K562 (cell line): ENCODE measurements around the gene ATAD3B. TPM values are rescaled to one million over a fixed set of nuclear protein-coding genes. Genes with fewer than 3 reads are reported as not detected.

Experiments
- CHD2 ChIP-seq: IDR thresholded peaks from 2 replicates; pipeline ENCODE4 v1.6.1; 2011; ENCODE audit warnings: low read depth, low read length
- CHD4 ChIP-seq: fragments of 200-600 bp; sonication (generic); IDR thresholded peaks from 3 replicates; pipeline ENCODE4 v1.6.1; 2012; ENCODE audit warnings: low read depth, mild to moderate bottlenecking, mixed read lengths, low read length, inconsistent platforms; ENCODE audit not compliant: insufficient read depth, insufficient replicate concordance, poor library complexity, severe bottlenecking
- HCFC1 ChIP-seq: IDR thresholded peaks from 2 replicates; pipeline ENCODE4 v1.6.1; 2012; ENCODE audit warnings: low read depth, low read length, improper control_type of control experiment
- HNRNPK ChIP-seq: fragments of 200-400 bp; formaldehyde crosslinking; IDR thresholded peaks from one replicate; pipeline ENCODE4 v1.6.1; 2018; ENCODE audit warnings: mild to moderate bottlenecking, low read depth, low read length; ENCODE audit not compliant: poor library complexity, severe bottlenecking
- KHSRP ChIP-seq: fragments of 450-650 bp; IDR thresholded peaks from 2 replicates; pipeline ENCODE4 v1.6.1; 2017
- KLF13 ChIP-seq: fragments of 450-650 bp; IDR thresholded peaks from 2 replicates; pipeline ENCODE4 v1.6.1; 2016; ENCODE audit warnings: missing genetic modification characterization, low read depth, mild to moderate bottlenecking, missing compliant biosample characterization, moderate library complexity, borderline replicate concordance
- LARP7 ChIP-seq: fragments of 450-650 bp; IDR thresholded peaks from 2 replicates; pipeline ENCODE4 v1.6.1; 2016
- MED1 ChIP-seq: sonication (generic); formaldehyde crosslinking; IDR thresholded peaks from 2 replicates; pipeline ENCODE4 v1.8.1; 2023; ENCODE audit warnings: missing genetic modification reagents, borderline replicate concordance
- NR2F6 ChIP-seq: fragments of 450-650 bp; formaldehyde crosslinking; IDR thresholded peaks from 2 replicates; pipeline ENCODE4 v1.4.0; 2020; ENCODE audit warnings: mild to moderate bottlenecking
- PCBP2 ChIP-seq: fragments of 200-400 bp; formaldehyde crosslinking; IDR thresholded peaks from 2 replicates; pipeline ENCODE4 v1.6.1; 2018; ENCODE audit warnings: low read length, low read depth, mild to moderate bottlenecking, moderate library complexity; ENCODE audit not compliant: poor library complexity, severe bottlenecking
- SMARCB1 ChIP-seq: IDR thresholded peaks from 2 replicates; pipeline ENCODE4 v1.6.1; 2011; ENCODE audit warnings: improper control_type of control experiment, low read depth; ENCODE audit not compliant: insufficient read length
- SRSF1 ChIP-seq: fragments of 200-400 bp; formaldehyde crosslinking; IDR thresholded peaks from 2 replicates; pipeline ENCODE4 v1.6.1; 2017; ENCODE audit warnings: mild to moderate bottlenecking, low read depth, low read length, moderate library complexity
- TAF15 ChIP-seq: fragments of 200-400 bp; formaldehyde crosslinking; IDR thresholded peaks from 2 replicates; pipeline ENCODE4 v1.6.1; 2017; ENCODE audit warnings: mild to moderate bottlenecking, low read depth, low read length, moderate library complexity
- ZBTB1 ChIP-seq: sonication (generic); formaldehyde crosslinking; IDR thresholded peaks from 2 replicates; pipeline ENCODE4 v1.8.1; 2023; ENCODE audit warnings: missing genetic modification reagents, low read depth, mild to moderate bottlenecking, borderline replicate concordance
- ZKSCAN3 ChIP-seq: fragments of 250-450 bp; sonication (Bioruptor Pico); IDR thresholded peaks from 2 replicates; pipeline ENCODE4 v1.4.0; 2020
- ZNF217 ChIP-seq: sonication (generic); formaldehyde crosslinking; IDR thresholded peaks from 2 replicates; pipeline ENCODE4 v1.8.0; 2022; ENCODE audit warnings: mild to moderate bottlenecking, missing genetic modification reagents
- ZNF584 ChIP-seq: fragments of 200-800 bp; sonication (Bioruptor generic); IDR thresholded peaks from 2 replicates; pipeline ENCODE4 v1.6.1; 2016; ENCODE audit warnings: low read depth, mild to moderate bottlenecking, missing genetic modification characterization, missing compliant biosample characterization
- polyA plus RNA-seq, 8 experiments: library from polyadenylated mRNA; depleted of rRNA in 4 of 8; stranded (reverse) in 5 of 8; unstranded in 3 of 8; fragments of >200 nt; fragmentation: Nextera tagmentation in 2 of 8; fragmentation: Illumina TruSeq in 1 of 8; extraction: Ambion mirVana in 2 of 8; extraction: Trizol in 1 of 8; gene quantifications; 2 replicates each; pipeline versions ENCODE4 v1.2.1 to v1.2.3, GENCODE V29; 2011 to 2014; ENCODE audit warnings: inconsistent platforms in 1 of 8, missing spikeins in 1 of 8
- total RNA-seq, 7 experiments: library from RNA; depleted of rRNA in 6 of 7; stranded (reverse); fragments of >200 nt in 6 of 7; fragmentation: Illumina TruSeq in 2 of 7; extraction: Trizol in 2 of 7; gene quantifications; 2 replicates each; pipeline versions ENCODE4 v1.2.1 to v1.2.3, GENCODE V29; 2011 to 2021; ENCODE audit warnings: low replicate concordance in 1 of 7
- TF ChIP-seq, protein P1 (sequence below): fragments of 450-650 bp; IDR thresholded peaks from 2 replicates; pipeline ENCODE4 v1.7.0; 2016; ENCODE audit warnings: borderline replicate concordance
- TF ChIP-seq, protein P2 (sequence below): sonication (generic); formaldehyde crosslinking; IDR thresholded peaks from 2 replicates; pipeline ENCODE4 v1.8.0; 2022; ENCODE audit warnings: mild to moderate bottlenecking, missing genetic modification reagents
- TF ChIP-seq, protein P3 (sequence below): sonication (generic); formaldehyde crosslinking; IDR thresholded peaks from 2 replicates; pipeline ENCODE4 v1.8.0; 2022; ENCODE audit warnings: mild to moderate bottlenecking, missing genetic modification reagents
- TF ChIP-seq, protein P4 (sequence below): fragments of 450-650 bp; formaldehyde crosslinking; IDR thresholded peaks from 2 replicates; pipeline ENCODE4 v1.4.0; 2020; ENCODE audit warnings: mild to moderate bottlenecking, moderate library complexity

The ATAD3B gene
- total and polyA plus RNA-seq, 9 of the 15 experiments (the other 6 are each of a cell fraction or from before 2014, with no cell fraction given): 0.07 to 113 (median 27.7) TPM

DNA sequence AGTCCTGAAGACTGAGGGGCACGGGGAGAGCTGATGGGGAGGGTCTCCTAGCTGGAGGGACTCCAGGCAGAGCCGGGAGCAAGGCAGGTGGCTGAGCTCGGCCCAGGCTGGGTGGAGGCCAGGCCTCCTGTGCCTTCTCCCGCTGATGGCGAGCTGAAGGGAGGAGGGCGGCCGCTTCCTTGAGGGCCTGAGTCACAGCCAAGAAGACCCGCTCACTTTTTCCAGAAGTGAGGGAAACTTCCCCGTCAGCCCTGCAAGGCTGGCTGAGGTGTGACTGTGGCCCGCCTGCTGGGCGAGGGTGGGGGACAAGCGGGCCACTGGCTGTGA, 37.8 kb upstream of the ATAD3B start (continued):
- TF ChIP-seq ZBTB1 (no peak), CHD4 (no peak), HNRNPK (no peak), MED1 (CRISPR knock-in tag) (no peak), SRSF1 (no peak), SMARCB1 (no peak), CHD2 (no peak), ZNF217 (CRISPR knock-in tag) (no peak), TAF15 (no peak), KHSRP (no peak), NR2F6 (CRISPR knock-in tag) (no peak), ZKSCAN3 (CRISPR knock-in tag) (no peak), ZNF584 (no peak), LARP7 (no peak), KLF13 (no peak), HCFC1 (no peak), PCBP2 (no peak)
- TF ChIP-seq, protein P1, sequence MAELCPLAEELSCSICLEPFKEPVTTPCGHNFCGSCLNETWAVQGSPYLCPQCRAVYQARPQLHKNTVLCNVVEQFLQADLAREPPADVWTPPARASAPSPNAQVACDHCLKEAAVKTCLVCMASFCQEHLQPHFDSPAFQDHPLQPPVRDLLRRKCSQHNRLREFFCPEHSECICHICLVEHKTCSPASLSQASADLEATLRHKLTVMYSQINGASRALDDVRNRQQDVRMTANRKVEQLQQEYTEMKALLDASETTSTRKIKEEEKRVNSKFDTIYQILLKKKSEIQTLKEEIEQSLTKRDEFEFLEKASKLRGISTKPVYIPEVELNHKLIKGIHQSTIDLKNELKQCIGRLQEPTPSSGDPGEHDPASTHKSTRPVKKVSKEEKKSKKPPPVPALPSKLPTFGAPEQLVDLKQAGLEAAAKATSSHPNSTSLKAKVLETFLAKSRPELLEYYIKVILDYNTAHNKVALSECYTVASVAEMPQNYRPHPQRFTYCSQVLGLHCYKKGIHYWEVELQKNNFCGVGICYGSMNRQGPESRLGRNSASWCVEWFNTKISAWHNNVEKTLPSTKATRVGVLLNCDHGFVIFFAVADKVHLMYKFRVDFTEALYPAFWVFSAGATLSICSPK: no peak
- TF ChIP-seq, protein P2, sequence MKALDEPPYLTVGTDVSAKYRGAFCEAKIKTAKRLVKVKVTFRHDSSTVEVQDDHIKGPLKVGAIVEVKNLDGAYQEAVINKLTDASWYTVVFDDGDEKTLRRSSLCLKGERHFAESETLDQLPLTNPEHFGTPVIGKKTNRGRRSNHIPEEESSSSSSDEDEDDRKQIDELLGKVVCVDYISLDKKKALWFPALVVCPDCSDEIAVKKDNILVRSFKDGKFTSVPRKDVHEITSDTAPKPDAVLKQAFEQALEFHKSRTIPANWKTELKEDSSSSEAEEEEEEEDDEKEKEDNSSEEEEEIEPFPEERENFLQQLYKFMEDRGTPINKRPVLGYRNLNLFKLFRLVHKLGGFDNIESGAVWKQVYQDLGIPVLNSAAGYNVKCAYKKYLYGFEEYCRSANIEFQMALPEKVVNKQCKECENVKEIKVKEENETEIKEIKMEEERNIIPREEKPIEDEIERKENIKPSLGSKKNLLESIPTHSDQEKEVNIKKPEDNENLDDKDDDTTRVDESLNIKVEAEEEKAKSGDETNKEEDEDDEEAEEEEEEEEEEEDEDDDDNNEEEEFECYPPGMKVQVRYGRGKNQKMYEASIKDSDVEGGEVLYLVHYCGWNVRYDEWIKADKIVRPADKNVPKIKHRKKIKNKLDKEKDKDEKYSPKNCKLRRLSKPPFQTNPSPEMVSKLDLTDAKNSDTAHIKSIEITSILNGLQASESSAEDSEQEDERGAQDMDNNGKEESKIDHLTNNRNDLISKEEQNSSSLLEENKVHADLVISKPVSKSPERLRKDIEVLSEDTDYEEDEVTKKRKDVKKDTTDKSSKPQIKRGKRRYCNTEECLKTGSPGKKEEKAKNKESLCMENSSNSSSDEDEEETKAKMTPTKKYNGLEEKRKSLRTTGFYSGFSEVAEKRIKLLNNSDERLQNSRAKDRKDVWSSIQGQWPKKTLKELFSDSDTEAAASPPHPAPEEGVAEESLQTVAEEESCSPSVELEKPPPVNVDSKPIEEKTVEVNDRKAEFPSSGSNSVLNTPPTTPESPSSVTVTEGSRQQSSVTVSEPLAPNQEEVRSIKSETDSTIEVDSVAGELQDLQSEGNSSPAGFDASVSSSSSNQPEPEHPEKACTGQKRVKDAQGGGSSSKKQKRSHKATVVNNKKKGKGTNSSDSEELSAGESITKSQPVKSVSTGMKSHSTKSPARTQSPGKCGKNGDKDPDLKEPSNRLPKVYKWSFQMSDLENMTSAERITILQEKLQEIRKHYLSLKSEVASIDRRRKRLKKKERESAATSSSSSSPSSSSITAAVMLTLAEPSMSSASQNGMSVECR (CRISPR knock-in tag): no peak
- TF ChIP-seq, protein P3, sequence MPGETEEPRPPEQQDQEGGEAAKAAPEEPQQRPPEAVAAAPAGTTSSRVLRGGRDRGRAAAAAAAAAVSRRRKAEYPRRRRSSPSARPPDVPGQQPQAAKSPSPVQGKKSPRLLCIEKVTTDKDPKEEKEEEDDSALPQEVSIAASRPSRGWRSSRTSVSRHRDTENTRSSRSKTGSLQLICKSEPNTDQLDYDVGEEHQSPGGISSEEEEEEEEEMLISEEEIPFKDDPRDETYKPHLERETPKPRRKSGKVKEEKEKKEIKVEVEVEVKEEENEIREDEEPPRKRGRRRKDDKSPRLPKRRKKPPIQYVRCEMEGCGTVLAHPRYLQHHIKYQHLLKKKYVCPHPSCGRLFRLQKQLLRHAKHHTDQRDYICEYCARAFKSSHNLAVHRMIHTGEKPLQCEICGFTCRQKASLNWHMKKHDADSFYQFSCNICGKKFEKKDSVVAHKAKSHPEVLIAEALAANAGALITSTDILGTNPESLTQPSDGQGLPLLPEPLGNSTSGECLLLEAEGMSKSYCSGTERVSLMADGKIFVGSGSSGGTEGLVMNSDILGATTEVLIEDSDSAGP (CRISPR knock-in tag): no peak
- TF ChIP-seq, protein P4, sequence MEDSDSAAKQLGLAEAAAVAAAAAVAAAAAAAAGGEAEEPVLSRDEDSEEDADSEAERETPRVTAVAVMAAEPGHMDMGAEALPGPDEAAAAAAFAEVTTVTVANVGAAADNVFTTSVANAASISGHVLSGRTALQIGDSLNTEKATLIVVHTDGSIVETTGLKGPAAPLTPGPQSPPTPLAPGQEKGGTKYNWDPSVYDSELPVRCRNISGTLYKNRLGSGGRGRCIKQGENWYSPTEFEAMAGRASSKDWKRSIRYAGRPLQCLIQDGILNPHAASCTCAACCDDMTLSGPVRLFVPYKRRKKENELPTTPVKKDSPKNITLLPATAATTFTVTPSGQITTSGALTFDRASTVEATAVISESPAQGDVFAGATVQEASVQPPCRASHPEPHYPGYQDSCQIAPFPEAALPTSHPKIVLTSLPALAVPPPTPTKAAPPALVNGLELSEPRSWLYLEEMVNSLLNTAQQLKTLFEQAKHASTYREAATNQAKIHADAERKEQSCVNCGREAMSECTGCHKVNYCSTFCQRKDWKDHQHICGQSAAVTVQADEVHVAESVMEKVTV (CRISPR knock-in tag): no peak
